HG03060 (cell line): ENCODE measurements around the gene GPR135.
"Not testable (repeated sequence)": the region's sequence is repeated elsewhere in the genome, so short reads cannot be mapped to it uniquely, and the experiment has no call there.

Experiments
- ATAC-seq: cut with Tn5 transposase; IDR thresholded peaks from one replicate; pipeline ENCODE4 v1.9.1; 2021; ENCODE audit warnings: low read depth, moderate number of reproducible peaks; ENCODE audit not compliant: unreplicated experiment

GPR135 gene

DNA sequence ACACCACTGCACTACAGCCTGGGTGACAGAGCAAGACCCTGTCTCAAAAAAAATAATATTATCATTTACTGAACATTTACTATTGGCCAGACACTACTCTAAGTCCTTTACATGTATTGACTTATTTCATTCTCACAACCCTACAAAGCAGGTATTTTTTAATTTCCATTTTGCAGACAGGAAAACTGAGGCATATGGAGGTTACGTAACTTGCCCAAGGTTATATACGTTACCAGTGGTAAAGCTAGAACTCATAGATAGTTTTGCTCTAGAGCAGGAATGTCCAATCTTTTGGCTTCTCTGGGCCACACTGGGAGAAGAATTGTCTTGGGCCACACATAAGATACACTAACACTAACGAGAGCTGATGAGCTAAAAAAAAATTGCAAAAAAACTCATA is 13.4 kb upstream of the GPR135 start:
- ATAC-seq, result no peak

DNA sequence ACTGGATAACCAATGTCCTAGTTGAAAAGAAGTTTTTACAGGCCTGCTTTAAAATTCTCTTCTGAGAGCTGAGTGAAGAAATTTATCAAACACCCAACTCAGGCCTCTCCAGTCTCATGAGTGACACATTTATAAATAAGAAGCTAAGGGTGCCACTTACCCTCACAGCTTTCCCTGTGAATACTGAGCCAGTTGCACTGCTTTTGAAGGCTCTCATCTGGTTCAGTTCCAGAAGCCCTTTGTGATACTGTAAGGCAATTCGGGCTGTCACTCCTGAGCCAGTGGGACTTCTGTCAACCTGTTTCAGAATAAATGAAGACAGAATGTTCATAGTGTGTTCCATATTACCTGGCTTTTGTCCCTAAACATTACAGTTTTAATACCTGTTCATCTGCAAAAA is 10.5 kb upstream of the GPR135 start:
- ATAC-seq, result no peak

DNA sequence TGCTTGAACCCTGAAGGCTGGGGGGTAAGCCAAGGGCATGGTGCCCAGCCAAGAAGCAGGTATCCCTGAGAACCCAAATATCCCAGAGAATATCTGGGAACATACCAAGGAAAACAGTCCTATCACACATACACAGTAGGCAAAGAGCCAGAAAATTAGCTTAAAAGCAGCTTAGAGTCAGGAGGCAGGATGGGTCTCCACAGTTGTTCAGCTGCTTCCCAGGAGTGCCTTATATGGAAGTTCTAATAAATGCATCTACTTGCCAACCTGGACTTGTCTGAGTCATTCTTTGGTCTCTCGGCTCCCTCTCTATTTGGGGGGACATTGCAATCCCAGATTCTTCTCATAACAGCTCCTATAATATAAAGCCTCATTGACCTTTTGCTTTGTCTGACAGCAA is 9.0 kb upstream of the GPR135 start:
- ATAC-seq, result no peak

DNA sequence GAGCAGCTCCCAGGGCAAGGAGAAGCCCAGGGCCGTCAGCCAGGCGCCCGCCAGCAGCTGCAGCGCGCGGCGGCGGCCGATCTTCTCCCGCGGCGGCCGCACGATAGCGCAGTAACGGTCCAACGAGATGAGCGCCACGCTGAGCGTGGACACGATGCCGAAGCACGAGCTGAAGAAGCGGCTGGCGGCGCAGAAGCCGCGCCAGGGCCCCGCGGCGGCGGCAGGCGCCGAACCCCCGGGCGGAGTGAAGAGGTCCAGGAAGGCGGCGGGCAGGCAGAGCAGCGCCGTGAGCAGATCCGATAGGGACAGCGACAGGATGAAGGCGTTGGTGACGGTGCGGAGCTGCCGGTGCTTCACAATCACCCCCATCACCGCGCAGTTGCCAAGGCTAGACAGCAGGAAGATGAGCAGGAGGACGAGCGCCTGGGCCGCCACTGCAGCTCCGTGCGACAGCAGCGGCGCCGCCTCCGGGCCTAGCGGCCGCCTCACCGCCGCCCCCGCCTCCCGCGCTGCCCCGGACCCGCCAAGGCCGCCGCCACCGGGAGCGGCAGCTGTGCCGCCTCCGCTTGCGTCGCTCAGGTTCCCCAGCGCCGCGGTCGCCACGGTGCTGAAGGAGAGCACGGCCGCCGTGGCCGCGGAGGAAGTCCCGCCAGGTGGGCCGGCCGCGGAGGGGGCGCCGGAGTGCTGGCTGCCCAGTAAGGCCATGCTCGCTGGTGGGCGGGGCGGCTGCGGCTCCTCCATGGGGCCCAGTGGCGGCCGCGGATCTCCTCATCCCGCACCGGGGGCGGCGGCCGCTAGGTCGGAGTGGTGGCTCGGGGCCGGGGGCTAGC is 479 bp downstream of the GPR135 start:
- no peak for ATAC-seq

DNA sequence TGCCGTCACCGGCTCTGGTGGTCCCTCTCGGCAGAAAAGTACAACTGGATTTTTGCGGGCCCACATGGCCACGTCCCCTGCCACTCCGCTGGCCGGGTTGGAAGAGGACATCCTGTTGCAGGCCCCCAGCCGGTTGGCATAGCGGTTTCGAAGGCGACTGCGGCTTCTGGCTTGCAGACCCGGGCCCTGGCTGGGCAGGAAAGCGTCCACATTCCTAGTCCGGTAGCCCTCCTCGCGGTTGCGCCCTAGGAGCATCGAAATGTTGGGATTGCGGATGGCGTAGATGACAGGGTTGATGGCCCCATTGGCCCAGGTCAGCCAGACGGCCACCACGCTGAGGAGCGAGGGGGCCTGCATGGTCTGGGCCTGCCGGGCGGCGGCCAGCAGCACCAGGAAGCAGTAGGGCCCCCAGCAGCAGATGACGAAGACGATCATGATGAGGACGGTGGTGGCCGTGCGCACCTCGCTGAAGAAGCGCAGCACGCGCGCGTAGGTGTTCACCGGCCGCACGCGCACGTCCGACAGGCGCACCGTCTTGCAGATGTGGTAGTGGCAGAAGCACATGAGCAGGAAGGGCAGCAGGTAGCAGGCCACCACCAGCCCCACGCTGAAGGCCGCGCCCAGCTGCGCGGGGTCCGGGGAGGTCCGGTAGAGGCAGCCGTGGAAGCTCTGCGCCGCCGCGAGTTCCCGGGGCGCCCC is 1.2 kb downstream of the GPR135 start:
- no peak for ATAC-seq

DNA sequence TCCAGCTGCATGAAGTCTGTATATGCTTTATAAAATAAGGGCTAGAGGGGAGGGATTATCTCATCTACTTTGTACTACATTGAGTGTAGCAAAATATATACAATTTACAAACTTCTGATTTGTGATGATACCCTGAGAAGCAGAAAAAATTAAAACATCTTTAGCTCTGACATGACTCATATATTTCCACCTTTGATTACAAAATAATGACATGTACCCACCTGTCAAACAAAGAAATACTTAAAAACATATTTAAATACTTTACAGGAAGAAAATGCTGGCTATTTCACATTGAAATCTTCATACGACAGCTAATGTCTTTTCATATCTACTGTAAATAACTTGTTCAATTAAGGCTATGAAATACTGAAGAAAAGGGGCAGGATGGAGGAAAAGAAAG is 3.3 kb downstream of the GPR135 start:
- no peak for ATAC-seq

DNA sequence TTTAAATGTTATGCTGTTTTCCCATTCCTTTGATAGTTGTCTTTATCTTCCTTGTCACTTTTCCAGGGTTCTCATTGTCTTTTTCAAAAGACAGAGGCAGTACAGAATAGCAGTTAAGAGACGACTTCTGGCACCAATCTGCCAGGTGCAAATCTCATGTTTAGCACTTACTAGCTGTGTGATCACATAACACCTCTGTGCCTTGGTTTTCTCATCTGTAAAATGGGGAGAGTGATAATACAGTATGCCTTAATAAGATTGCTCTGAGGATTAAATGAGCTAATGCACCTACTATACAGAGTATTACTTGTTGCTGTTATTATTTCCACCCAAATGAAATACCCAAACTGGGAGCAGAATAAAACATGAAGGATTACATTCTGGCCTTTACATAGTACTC is 4.8 kb downstream of the GPR135 start:
- ATAC-seq, result no peak

GRCh38 chr14:59458486-59458885 is 6.7 kb downstream of the GPR135 start:
- no peak for ATAC-seq

GRCh38 chr14:59455411-59455810 is 9.8 kb downstream of the GPR135 start:
- ATAC-seq, result no peak

DNA sequence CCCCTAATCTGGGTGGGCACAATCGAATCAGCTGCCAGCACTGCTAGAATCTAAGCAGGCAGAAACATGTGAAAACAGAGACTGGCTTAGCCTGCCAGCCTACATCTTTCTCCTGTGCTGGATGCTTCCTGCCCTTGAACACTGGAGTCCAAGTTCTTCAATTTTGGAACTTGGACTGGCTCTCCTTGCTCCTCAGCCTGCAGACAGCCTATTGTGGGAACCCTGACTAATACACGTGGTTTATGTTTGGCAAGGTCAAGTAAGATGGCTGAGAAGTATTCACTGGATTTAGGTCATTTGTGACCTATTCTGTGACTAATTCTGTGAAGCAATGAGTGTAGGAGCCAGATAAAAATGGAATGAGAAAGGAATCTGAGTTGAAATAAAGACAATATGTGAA is 11.0 kb downstream of the GPR135 start:
- ATAC-seq, result no peak

DNA sequence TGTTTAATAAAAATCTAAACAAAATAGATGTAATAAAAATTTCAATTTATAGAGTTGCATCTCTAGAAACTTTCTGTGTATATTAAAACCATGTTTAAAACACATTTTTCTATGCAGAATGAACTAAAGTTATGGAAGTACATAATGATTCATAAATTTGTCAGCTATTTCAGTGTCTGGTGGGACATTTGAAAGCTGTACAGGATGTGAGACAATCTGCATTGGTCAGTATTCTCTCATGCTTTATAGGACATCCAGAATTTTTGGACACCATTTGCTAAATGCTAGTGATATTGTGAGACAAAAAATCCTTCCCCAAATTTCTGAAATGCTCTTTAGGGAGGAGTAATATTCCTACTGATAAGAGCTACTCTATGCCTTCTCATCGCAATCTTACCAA is 13.3 kb downstream of the GPR135 start:
- ATAC-seq, result no peak

- no peak for ATAC-seq
Observed at GRCh38 chr14:59450716-59451115, 14.5 kb downstream of the GPR135 start.

GRCh38 chr14:59448673-59449072 is 16.5 kb downstream of the GPR135 start:
- ATAC-seq, result not testable (repeated sequence)

DNA sequence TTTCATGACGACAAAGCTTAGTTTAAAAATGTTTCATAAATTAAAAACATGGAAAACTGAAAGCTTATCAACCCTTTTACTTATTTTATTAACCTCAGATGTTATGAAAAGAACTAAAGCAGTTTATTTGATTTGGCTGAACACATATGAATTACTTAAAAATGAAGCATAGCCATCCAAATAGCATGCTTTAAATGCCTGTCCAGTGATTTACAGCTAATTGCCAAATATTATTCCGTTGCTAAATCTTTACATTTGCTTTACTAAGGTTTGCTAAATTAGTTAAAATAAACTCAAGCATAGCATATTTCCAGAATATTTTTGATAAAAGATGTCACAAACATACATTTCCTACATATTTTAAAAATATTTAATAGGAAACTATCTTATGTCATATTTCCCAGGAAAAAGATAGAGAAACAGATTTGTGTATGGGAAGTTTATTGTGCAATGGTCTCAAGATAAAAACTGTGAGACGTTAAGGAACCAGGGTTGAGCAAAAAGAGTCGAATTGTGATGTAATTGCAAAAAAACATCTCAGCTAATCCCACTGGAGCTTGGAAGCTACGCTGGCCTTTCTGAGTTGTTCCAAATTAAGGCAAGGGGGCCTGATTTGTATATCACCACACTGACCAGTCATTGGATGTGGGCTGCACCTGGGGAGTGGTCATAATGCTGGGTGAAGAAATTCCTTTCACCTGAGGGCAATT is 25.8 kb downstream of the GPR135 start:
- ATAC-seq, result no peak

DNA sequence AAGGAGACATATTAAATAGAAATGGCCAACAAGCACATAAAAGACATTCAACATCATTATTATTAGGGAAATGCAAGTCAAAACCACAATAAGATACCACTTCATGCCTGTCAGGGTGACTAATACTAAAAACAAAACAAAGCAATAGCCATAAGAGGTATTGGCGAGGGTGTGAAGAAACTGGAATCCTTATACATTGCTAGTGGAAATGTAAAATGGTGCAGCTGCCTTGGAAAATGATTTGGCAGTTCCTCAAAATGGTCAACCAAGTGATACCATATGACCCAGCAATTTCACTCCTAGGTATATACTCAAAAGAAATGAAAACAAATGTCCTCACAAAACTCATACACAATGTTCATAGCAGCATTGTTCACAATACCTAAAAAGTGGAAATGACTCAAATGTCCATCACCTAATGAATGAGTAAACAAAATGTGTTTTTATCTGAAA is 27.0 kb downstream of the GPR135 start:
- no peak for ATAC-seq

DNA sequence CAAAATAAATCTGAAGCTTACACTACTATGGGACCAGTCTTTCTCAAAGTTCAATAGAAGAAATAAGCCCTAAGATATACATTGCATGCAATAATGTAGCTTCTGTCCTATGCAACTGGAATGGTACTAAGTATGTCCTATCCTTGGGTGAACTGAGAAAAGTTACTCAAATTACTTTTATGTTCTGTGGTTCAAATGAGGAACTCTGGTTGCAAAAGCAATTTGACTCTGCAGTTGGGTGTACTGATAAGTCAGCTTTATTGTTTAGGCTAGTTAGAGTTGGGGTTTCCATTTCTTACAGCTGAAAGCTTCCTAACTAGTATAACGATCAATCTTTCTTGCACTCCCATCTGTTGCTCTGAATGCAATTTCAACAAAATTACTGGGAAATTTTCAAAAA is 29.2 kb downstream of the GPR135 start:
- no peak for ATAC-seq

- ATAC-seq, result no peak
Observed at GRCh38 chr14:59435101-59435500, 30.1 kb downstream of the GPR135 start.

- ATAC-seq, result no peak
Observed at GRCh38 chr14:59429790-59430189, 35.4 kb downstream of the GPR135 start.

- no peak for ATAC-seq
Observed at GRCh38 chr14:59428581-59429012, 36.6 kb downstream of the GPR135 start.

GRCh38 chr14:59427653-59428580 is 37.3 kb downstream of the GPR135 start:
- no peak for ATAC-seq
